A172 (cell line): ENCODE data around the gene MGAT1. TPM values are rescaled to one million over a fixed set of nuclear protein-coding genes. Genes with fewer than 3 reads are reported as not detected.
"Not testable (repeated sequence)": the region's sequence is repeated elsewhere in the genome, so short reads cannot be mapped to it uniquely, and the experiment has no call there.

Experiments
- DNase-seq: peaks from one replicate; pipeline ENCODE4 v3.0.0-alpha.2; 2015; ENCODE audit warnings: low spot score
- total RNA-seq: library from RNA; depleted of rRNA; stranded (reverse); fragments of >200 nt; shearing (Covaris generic); gene quantifications from 2 replicates; pipeline ENCODE4 v1.2.3, GENCODE V29; 2014

The MGAT1 gene
- total RNA-seq, 1 experiment from 2014 or later: 65.4 TPM

GRCh38 chr5:180807046-180807445 lies 4.4 kb upstream of the MGAT1 start:
- DNase-seq: no peak

GRCh38 chr5:180806351-180807011 lies 3.9 kb upstream of the MGAT1 start:
- no peak for DNase-seq

- DNase-seq: no peak
These were observed 1.6 kb upstream of the MGAT1 start for GRCh38 chr5:180804129-180804618.

GRCh38 chr5:180803181-180804128 lies 849 bp upstream of the MGAT1 start:
- no peak for DNase-seq

- no peak for DNase-seq
These were observed 846 bp downstream of the MGAT1 start for GRCh38 chr5:180801596-180802324.

- DNase-seq: peak; percentile 83
These were observed 2.5 kb downstream of the MGAT1 start for GRCh38 chr5:180799902-180800801.

- no peak for DNase-seq
These were observed 3.4 kb downstream of the MGAT1 start for GRCh38 chr5:180799194-180799593.

- no peak for DNase-seq
These were observed 4.4 kb downstream of the MGAT1 start for GRCh38 chr5:180798193-180798592.

GRCh38 chr5:180797256-180798192 lies 5.1 kb downstream of the MGAT1 start:
- DNase-seq: no peak

GRCh38 chr5:180795771-180796313 lies 6.8 kb downstream of the MGAT1 start:
- no peak for DNase-seq

- no peak for DNase-seq
These were observed 9.7 kb downstream of the MGAT1 start for GRCh38 chr5:180792965-180793287.

- DNase-seq: no peak
These were observed 10.2 kb downstream of the MGAT1 start for GRCh38 chr5:180792287-180792964.

GRCh38 chr5:180791611-180792213 lies 10.9 kb downstream of the MGAT1 start:
- DNase-seq: no peak

GRCh38 chr5:180790524-180790923 lies 12.1 kb downstream of the MGAT1 start:
- no peak for DNase-seq

GRCh38 chr5:180790020-180790419 lies 12.6 kb downstream of the MGAT1 start:
- DNase-seq: no peak

- DNase-seq: not testable (repeated sequence)
These were observed 13.8 kb downstream of the MGAT1 start for GRCh38 chr5:180788651-180789410.

GRCh38 chr5:180787711-180788431 lies 14.7 kb downstream of the MGAT1 start:
- no peak for DNase-seq
